RWPE2 (cell line): ENCODE data around the gene DNAI2.

Source experiments
- ATAC-seq: fragments of 200-7000 bp; cut with Tn5 transposase; 3 replicates; pipeline ENCODE4 v1.9.1; 2021; ENCODE audit warnings: low read depth
- DNase-seq: peaks from one replicate; pipeline ENCODE4 v3.0.0-alpha.2; 2020; ENCODE audit warnings: low spot score
- H3K27ac ChIP-seq: fragments of 450-650 bp; 2 replicates; pipeline ENCODE4 v1.5.1; 2017; ENCODE audit warnings: mild to moderate bottlenecking; ENCODE audit not compliant: poor library complexity, severe bottlenecking
- H3K27me3 ChIP-seq: fragments of 250-450 bp; sonication (Bioruptor Pico); 2 replicates; pipeline ENCODE4 v1.5.1; 2021; ENCODE audit warnings: mild to moderate bottlenecking, moderate library complexity; ENCODE audit not compliant: insufficient read depth, poor library complexity, severe bottlenecking
- H3K36me3 ChIP-seq: fragments of 250-450 bp; sonication (Bioruptor Pico); 2 replicates; pipeline ENCODE4 v1.5.1; 2020; ENCODE audit warnings: low read depth, mild to moderate bottlenecking, moderate library complexity
- H3K4me1 ChIP-seq: fragments of 250-450 bp; sonication (Bioruptor Pico); 2 replicates; pipeline ENCODE4 v1.5.1; 2021; ENCODE audit warnings: mild to moderate bottlenecking, moderate library complexity; ENCODE audit not compliant: insufficient read depth, poor library complexity, severe bottlenecking
- H3K4me3 ChIP-seq: fragments of 250-450 bp; sonication (Bioruptor Pico); 2 replicates; pipeline ENCODE4 v1.5.1; 2021; ENCODE audit warnings: mild to moderate bottlenecking, moderate library complexity; ENCODE audit not compliant: severe bottlenecking
- H3K9me3 ChIP-seq: fragments of 250-450 bp; sonication (Bioruptor Pico); 2 replicates; pipeline ENCODE4 v1.5.1; 2021; ENCODE audit warnings: mild to moderate bottlenecking, moderate library complexity; ENCODE audit not compliant: severe bottlenecking
- TF ChIP-seq, protein P1 (sequence below): fragments of 450-650 bp; IDR thresholded peaks from one replicate; pipeline ENCODE4 v1.5.1; 2017; ENCODE audit warnings: mild to moderate bottlenecking, moderate library complexity; ENCODE audit not compliant: poor library complexity, severe bottlenecking

The DNAI2 gene

DNA sequence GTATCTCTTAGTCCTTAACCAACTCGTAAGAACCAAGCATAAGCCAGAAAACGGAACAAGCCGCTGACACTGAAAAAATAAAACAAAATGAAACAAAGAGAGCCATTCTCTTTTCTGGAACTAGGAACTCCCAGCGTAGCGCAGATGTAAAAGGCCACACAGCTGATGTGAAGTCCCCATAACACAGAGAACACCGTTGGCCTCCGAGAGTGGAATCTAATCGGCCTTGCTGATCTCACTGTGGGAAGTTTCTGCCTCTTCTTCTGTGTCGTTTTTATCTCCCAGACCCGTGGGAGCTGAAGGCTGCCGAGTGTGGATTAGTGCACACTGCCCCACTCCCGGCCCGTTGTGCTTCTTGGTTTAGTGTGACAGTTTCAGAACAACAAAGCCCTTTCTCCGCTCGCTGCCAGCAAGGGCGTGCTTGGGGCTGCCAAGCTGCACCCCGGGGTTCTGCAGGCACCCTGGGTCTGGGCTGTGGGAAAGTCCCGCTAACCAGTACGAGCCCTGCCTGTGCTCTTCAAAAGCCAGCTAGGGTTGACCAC is 38.9 kb upstream of the DNAI2 start:
- TF ChIP-seq, protein P1, sequence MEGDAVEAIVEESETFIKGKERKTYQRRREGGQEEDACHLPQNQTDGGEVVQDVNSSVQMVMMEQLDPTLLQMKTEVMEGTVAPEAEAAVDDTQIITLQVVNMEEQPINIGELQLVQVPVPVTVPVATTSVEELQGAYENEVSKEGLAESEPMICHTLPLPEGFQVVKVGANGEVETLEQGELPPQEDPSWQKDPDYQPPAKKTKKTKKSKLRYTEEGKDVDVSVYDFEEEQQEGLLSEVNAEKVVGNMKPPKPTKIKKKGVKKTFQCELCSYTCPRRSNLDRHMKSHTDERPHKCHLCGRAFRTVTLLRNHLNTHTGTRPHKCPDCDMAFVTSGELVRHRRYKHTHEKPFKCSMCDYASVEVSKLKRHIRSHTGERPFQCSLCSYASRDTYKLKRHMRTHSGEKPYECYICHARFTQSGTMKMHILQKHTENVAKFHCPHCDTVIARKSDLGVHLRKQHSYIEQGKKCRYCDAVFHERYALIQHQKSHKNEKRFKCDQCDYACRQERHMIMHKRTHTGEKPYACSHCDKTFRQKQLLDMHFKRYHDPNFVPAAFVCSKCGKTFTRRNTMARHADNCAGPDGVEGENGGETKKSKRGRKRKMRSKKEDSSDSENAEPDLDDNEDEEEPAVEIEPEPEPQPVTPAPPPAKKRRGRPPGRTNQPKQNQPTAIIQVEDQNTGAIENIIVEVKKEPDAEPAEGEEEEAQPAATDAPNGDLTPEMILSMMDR, result no peak
- DNase-seq (peak; percentile 42), ATAC-seq (no peak)
- Histone ChIP-seq H3K36me3 (no peaks in the 10 kb centered on the region), H3K9me3 (no peaks in the 10 kb centered on the region), H3K27ac (no peak overlapping the region), H3K4me3 (no peak overlapping the region), H3K27me3 (no peaks in the 10 kb centered on the region), H3K4me1 (no peaks in the 10 kb centered on the region)

DNA sequence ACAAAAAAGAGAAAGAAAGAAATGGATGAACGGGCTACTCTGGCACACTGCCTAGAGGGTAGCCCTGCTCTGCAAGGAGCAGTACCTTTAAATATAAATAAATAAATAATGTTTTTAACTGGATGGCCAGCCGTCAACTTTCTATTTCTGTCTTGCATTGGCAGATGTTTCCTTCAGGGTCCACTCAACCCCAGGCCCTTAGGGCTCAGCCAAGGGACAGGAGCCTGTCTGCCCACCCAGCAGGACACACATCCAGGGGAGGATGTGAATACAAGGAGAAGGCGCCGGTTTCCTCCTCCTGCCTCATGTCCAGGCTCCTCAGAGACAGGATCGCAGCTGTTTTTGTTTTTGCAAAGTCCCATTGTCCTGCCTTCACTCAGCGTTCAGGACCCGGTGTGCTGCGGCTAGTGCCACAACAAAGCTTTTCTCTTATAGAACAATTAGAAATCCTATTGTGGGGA is 38.1 kb upstream of the DNAI2 start:
- TF ChIP-seq, protein P1, result no peak
- H3K27ac ChIP-seq, result no peak overlapping the region
- H3K36me3 ChIP-seq, result no peaks in the 10 kb centered on the region
- no peak for DNase-seq
- H3K4me3 ChIP-seq, result no peak overlapping the region
- H3K4me1 ChIP-seq, result no peaks in the 10 kb centered on the region
- H3K9me3 ChIP-seq, result no peaks in the 10 kb centered on the region
- no peaks in the 10 kb centered on the region for H3K27me3 ChIP-seq
- ATAC-seq, result no peak

DNA sequence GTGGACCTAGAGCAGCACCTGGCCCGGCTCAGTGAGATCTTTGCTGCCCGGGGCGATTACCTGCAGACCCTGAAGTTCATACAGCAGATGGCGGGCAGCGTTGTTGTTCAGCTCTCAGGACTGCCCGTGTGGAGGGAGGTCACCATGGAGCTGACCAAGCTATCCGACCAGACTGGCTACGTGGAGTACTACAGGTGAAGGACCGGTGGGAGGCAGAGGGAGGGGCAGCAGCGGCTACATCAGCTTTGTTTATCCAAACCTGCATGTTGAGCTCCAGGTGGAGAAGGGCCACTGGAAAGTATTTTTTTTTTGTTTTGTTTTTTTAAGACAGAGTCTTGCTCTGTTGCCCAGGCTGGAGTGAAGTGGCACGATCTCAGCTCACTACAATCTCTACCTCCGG is 36.7 kb upstream of the DNAI2 start:
- H3K4me1 ChIP-seq, result no peaks in the 10 kb centered on the region
- TF ChIP-seq, protein P1, result no peak
- H3K27ac ChIP-seq, result no peak overlapping the region
- no peak for ATAC-seq
- H3K4me3 ChIP-seq, result no peak overlapping the region
- no peaks in the 10 kb centered on the region for H3K36me3 ChIP-seq
- DNase-seq, result peak; percentile 34
- H3K27me3 ChIP-seq, result no peaks in the 10 kb centered on the region
- H3K9me3 ChIP-seq, result no peaks in the 10 kb centered on the region

DNA sequence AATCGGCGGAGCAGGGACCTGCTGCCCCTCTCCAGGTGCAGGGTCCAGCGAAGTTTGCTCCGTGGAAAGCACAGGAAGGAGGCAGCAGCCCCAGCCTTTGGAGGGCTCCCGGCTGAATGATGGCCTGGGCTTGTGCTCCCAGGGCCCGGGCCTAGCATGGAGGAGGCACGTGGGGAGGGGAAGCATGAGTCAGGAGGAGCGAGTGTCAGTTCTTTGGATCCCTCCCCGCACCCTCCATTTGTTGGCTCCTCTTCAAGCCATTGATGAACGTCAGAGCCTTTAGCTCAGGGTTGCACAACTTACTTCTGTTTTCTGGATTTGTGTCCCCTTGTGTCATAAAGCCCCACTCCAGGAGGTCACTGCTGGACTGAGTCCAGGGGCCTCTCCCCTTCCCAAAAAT is 34.9 kb upstream of the DNAI2 start:
- DNase-seq (peak; percentile 63), ATAC-seq (no peak)
- H3K36me3 ChIP-seq, result no peaks in the 10 kb centered on the region
- TF ChIP-seq, protein P1, result no peak
- H3K4me1 ChIP-seq, result no peaks in the 10 kb centered on the region
- H3K27me3 ChIP-seq, result no peaks in the 10 kb centered on the region
- H3K4me3 ChIP-seq, result no peak overlapping the region
- no peak overlapping the region for H3K27ac ChIP-seq
- no peaks in the 10 kb centered on the region for H3K9me3 ChIP-seq

DNA sequence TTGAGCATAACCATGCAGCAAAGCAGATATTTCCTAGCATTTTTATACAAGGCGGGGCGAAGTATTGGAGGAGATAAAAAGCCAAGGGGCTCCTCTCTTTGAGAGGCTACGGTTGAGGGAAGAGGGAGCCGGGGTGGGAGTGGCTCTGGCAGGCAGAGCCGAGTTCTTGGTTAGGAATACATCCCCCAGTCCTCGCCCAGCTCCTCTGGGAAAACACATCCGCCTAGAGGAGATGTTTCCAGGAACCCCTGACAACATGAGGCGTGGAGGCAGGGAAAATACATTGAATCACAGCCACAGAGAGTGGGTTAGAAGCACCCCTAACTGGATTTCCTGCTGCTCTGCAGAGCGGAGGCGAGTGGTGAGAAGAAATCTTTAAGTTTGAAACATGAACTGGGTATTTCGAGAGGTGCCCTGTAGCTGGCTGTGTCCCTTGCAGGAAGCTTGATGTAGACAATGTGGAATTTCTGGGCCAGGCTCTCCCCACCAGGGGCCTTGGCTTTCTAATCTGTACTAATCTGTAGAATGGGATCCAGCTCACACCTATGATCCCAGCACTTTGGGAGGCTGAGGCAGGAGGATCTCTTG is 33.3 kb upstream of the DNAI2 start:
- DNase-seq, result no peak
- Histone ChIP-seq H3K4me3 (no peak overlapping the region), H3K4me1 (no peaks in the 10 kb centered on the region), H3K27ac (no peak overlapping the region), H3K27me3 (no peaks in the 10 kb centered on the region), H3K9me3 (no peaks in the 10 kb centered on the region), H3K36me3 (no peaks in the 10 kb centered on the region)
- TF ChIP-seq, protein P1, result no peak
- ATAC-seq, result no peak
